ENCODE data around the gene PEX10.

PEX10 gene

GRCh38 chr1:2396476-2396875 is 15.9 kb downstream of the PEX10 start:
- TF ChIP-seq, protein P1, sequence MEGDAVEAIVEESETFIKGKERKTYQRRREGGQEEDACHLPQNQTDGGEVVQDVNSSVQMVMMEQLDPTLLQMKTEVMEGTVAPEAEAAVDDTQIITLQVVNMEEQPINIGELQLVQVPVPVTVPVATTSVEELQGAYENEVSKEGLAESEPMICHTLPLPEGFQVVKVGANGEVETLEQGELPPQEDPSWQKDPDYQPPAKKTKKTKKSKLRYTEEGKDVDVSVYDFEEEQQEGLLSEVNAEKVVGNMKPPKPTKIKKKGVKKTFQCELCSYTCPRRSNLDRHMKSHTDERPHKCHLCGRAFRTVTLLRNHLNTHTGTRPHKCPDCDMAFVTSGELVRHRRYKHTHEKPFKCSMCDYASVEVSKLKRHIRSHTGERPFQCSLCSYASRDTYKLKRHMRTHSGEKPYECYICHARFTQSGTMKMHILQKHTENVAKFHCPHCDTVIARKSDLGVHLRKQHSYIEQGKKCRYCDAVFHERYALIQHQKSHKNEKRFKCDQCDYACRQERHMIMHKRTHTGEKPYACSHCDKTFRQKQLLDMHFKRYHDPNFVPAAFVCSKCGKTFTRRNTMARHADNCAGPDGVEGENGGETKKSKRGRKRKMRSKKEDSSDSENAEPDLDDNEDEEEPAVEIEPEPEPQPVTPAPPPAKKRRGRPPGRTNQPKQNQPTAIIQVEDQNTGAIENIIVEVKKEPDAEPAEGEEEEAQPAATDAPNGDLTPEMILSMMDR (IDR thresholded peaks at IDR 0.05; ENCODE audit: control insufficient read depth, extremely low read depth, insufficient read depth) = no peak
- H3K4me3 ChIP-seq (ENCODE audit: low read depth, low read length) = no peak overlapping the region
- DNase-seq (ENCODE audit: low read depth) = no peak

GRCh38 chr1:2396059-2396458 is 16.3 kb downstream of the PEX10 start:
- H3K4me3 ChIP-seq (ENCODE audit: low read depth, low read length) = no peak overlapping the region
- no peak for DNase-seq (ENCODE audit: low read depth)
- TF ChIP-seq, protein P1 (IDR thresholded peaks at IDR 0.05; ENCODE audit: control insufficient read depth, extremely low read depth, insufficient read depth) = no peak

- TF ChIP-seq, protein P1 (IDR thresholded peaks at IDR 0.05; ENCODE audit: control insufficient read depth, extremely low read depth, insufficient read depth) = no peak
- DNase-seq (ENCODE audit: low read depth) = no peak
- no peak overlapping the region for H3K4me3 ChIP-seq (ENCODE audit: low read depth, low read length)
Measured at GRCh38 chr1:2395245-2395644, 17.1 kb downstream of the PEX10 start.

DNA sequence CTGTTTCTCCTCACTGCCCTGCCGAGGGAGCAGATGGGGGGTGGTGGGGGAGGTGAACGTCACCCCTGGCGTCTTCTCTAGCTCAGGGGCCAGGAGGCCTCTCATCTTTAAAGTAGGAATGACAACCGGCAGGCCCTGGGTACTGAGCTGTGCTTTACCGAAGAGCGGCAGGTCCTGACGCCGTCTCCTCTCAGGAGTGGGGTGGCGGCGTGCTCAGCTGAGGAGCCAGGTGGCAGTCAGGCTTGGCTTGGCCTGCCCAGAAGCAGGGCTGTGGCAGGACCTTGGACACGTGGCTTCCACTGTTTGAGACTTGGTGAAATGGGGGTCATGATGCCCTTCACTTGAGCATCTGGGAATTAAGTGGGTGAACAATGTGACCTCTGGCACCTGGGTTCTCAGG is 17.6 kb downstream of the PEX10 start:
- DNase-seq (ENCODE audit: low read depth) = no peak
- TF ChIP-seq, protein P1 (IDR thresholded peaks at IDR 0.05; ENCODE audit: control insufficient read depth, extremely low read depth, insufficient read depth) = no peak
- H3K4me3 ChIP-seq (ENCODE audit: low read depth, low read length) = no peak overlapping the region

DNA sequence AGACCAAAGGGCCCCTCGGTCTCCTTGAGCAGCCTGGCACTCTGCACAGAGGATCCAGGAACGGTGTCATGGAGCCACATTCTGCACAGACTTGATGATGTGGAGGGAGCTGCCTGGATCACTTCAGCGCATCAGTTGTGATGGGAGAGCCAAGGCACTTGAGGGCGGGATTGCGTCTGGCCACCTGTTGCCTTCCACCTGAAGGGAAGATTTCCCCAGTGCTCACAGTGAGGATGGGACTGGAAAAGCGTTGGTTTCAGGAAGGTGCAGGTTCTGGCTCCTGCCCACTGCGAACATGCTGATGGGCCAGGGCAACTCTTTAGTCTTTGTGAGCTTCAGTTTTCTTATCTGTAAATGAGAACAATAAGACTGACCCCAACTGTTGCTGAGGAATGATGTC is 18.1 kb downstream of the PEX10 start:
- no peak overlapping the region for H3K4me3 ChIP-seq (ENCODE audit: low read depth, low read length)
- TF ChIP-seq, protein P1 (IDR thresholded peaks at IDR 0.05; ENCODE audit: control insufficient read depth, extremely low read depth, insufficient read depth) = no peak
- DNase-seq (ENCODE audit: low read depth) = no peak

DNA sequence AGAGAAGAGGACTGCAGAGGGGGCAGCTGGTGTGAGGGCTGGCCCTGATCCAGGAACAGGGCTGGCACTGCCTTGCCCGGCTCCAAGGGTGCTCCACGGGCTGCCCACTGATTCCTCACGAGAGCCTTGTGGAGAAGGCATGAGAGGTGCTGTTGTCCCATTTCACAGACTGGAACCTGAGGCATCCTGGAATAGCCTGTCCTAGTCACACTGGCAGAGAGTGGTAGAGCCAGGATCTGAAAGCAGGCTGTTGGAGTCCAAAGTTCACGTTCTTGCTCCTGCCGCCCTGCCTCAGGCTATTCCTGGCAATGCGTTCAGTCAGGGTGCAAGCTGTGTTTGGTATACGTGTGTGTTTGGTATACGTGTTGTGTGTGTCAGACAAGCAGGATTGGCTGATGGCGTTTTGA is 18.9 kb downstream of the PEX10 start:
- no peak overlapping the region for H3K4me3 ChIP-seq (ENCODE audit: low read depth, low read length)
- TF ChIP-seq, protein P1 (IDR thresholded peaks at IDR 0.05; ENCODE audit: control insufficient read depth, extremely low read depth, insufficient read depth) = no peak
- DNase-seq (ENCODE audit: low read depth) = no peak

DNA sequence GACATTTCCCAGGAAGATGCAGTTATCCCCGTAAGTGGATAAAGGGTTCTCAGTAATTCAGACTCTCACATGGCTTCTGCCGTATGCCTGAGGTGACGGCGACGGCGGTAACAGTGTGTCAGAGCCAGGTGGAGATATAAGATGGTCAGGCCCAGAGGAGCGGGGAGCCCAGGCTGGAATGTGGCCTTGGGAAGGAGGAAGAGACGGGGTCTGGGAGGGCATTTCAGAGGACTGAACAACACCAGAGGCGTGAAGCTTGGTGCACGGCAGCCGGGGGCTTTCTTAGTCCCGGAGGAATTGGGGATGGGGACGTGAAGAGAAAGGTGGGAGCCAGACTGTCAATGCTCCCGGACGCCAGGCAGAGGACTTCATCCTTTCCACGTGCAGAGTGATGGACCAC is 19.7 kb downstream of the PEX10 start:
- peak overlapping the region; percentile 98 for H3K4me3 ChIP-seq (ENCODE audit: low read depth, low read length)
- DNase-seq (ENCODE audit: low read depth) = no peak
- TF ChIP-seq, protein P1 (IDR thresholded peaks at IDR 0.05; ENCODE audit: control insufficient read depth, extremely low read depth, insufficient read depth) = no peak
